Stimulated activated CD8-positive, alpha-beta memory T cell treated with anti-CD3 and anti-CD28 coated beads, Interleukin-7, amount 100 ng/mL, for 24 hours (primary cell): ENCODE measurements around the gene SPPL2C.

ENCODE experiments used
- DNase-seq: peaks from one replicate; pipeline ENCODE4 v3.0.0-alpha.2; 2020; ENCODE audit warnings: low read depth

SPPL2C gene

GRCh38 chr17:45877467-45877866 is 32.8 kb downstream of the SPPL2C start:
- DNase-seq, result no peak

GRCh38 chr17:45883063-45883462 is 38.4 kb downstream of the SPPL2C start:
- DNase-seq, result no peak

- no peak for DNase-seq
Observed at GRCh38 chr17:45886852-45887251, 42.2 kb downstream of the SPPL2C start.

GRCh38 chr17:45888392-45888791 is 43.7 kb downstream of the SPPL2C start:
- no peak for DNase-seq

GRCh38 chr17:45889579-45889978 is 44.9 kb downstream of the SPPL2C start:
- DNase-seq, result no peak

- no peak for DNase-seq
Observed at GRCh38 chr17:45893725-45894021, 49.0 kb downstream of the SPPL2C start.

GRCh38 chr17:45894022-45894784 is 49.5 kb downstream of the SPPL2C start, which contains the start of gene MAPT:
TSS of gene MAPT (plus strand) at chr17:45894554. CDS start at chr17:45962338, 67,784 bp downstream.
- DNase-seq, result peak; percentile 53

- no peak for DNase-seq
Observed at GRCh38 chr17:45895304-45895968, 50.8 kb downstream of the SPPL2C start.

GRCh38 chr17:45895969-45896785 is 51.5 kb downstream of the SPPL2C start:
- DNase-seq, result no peak
